Ascending aorta (tissue), 2 donors: ENCODE results near the gene UNC13C. TPM values are rescaled to one million over a fixed set of nuclear protein-coding genes. Genes with fewer than 3 reads are reported as not detected.

ENCODE experiments used
- DNase-seq, 2 donors: peaks; one replicate each; pipeline ENCODE4 v3.0.0-alpha.2; 2019; ENCODE audit warnings: low spot score in 2 of 2
- H3K27ac ChIP-seq, 2 donors: fragments of 200-600 bp; sonication (generic); one replicate each; pipeline ENCODE4 v1.5.1; 2016 to 2017; ENCODE audit warnings: mild to moderate bottlenecking in 1 of 2
- H3K27me3 ChIP-seq: fragments of 200-600 bp; sonication (generic); one replicate; pipeline ENCODE4 v1.5.1; 2017
- H3K36me3 ChIP-seq, 2 donors: fragments of 200-600 bp; sonication (generic); one replicate each; pipeline ENCODE4 v1.5.1; 2016
- H3K4me1 ChIP-seq, 2 donors: fragments of 200-600 bp; sonication (generic); one replicate each; pipeline ENCODE4 v1.5.1; 2016 to 2017; ENCODE audit warnings: mild to moderate bottlenecking in 1 of 2
- H3K4me3 ChIP-seq, 2 donors: fragments of 200-600 bp; sonication (generic); one replicate each; pipeline ENCODE4 v1.5.1; 2016 to 2017; ENCODE audit warnings: mild to moderate bottlenecking in 1 of 2
- H3K9me3 ChIP-seq, 2 donors: fragments of 200-600 bp; sonication (generic); one replicate each; pipeline ENCODE4 v1.5.1; 2016
- CTCF ChIP-seq, 3 experiments: fragments of 200-600 bp in 2 of 3; fragments of 450-650 bp in 1 of 3; sonication (generic) in 2 of 3; IDR thresholded peaks; one replicate each; pipeline ENCODE4 v1.5.1; 2016 to 2019; ENCODE audit warnings: antibody characterized with exemption in 3 of 3, mild to moderate bottlenecking in 1 of 3, moderate library complexity in 1 of 3
- intact Hi-C: fragments of 100-400 bp; cut with DNase I; formaldehyde crosslinking; loops from one replicate; pipeline ENCODE4 v1.15.1; 2023
- total RNA-seq: library from RNA; depleted of rRNA; stranded (reverse); fragments of >200 nt; gene quantifications from one replicate; pipeline ENCODE4 v1.1.0, GENCODE V29; 2016

The UNC13C gene
- total RNA-seq, 1 donor from 2014 or later, result 2.0 TPM

- Histone ChIP-seq H3K4me1 (no peaks in the 10 kb centered on the region), H3K27me3 (no peaks in the 10 kb centered on the region), H3K36me3 (no peaks in the 10 kb centered on the region), H3K9me3 (no peaks in the 10 kb centered on the region), H3K27ac (no peak overlapping the region), H3K4me3 (no peak overlapping the region)
- DNase-seq, result no peak
- intact Hi-C loops, result no loop called here
- no peak for TF ChIP-seq CTCF (IDR thresholded peaks at IDR 0.05)
Measured at GRCh38 chr15:54620916-54621315, 642.7 kb downstream of the UNC13C start.

DNA sequence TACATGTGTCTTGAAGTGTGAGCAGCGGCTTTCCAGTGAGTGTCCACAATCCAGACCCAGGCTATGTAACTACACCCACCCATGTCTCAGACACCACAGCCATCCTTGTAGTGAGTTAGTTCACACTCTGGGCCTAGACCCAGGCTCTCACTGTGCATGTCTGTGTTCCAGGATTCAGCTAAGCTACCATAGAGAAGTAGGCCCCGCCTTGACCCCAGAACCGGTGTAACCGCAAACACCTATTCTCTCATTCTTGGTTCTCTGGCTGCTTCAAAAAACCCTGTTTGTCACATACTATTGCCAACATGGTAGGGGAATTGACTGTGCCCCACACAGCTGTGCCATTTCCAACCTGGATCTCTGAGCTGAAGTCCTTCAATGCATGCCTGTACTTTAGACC, 657.9 kb downstream of the UNC13C start:
- no peak for DNase-seq
- intact Hi-C loops, result no loop called here
- no peaks in the 10 kb centered on the region for H3K36me3 ChIP-seq
- H3K27ac ChIP-seq, result no peak overlapping the region
- no peaks in the 10 kb centered on the region for H3K27me3 ChIP-seq
- no peaks in the 10 kb centered on the region for H3K4me1 ChIP-seq
- no peak overlapping the region for H3K4me3 ChIP-seq
- peaks cover 0 to 6% of the 10 kb centered on the region in 2 donors for H3K9me3 ChIP-seq
- no peak for TF ChIP-seq CTCF (IDR thresholded peaks at IDR 0.05)

DNA sequence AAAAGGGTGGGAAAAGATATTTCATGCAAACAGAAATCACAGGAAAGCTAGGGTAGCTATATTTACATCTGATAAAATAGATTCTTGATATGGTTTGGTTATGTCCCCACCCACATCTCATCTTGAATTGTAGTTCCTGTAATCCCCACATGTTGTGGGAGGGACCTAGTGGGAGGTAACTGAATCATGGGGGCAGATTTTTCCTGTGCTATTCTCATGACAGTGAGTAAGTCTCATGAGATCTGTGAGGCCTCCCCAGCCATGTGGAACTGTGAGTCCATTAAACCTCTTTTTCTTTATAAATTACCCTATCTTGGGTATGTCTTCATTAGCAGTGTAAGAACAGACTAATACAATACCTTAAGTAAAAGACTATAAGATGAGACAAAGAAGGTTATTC, 660.4 kb downstream of the UNC13C start:
- Histone ChIP-seq H3K36me3 (no peaks in the 10 kb centered on the region), H3K27me3 (no peaks in the 10 kb centered on the region), H3K27ac (no peak overlapping the region), H3K4me1 (no peaks in the 10 kb centered on the region), H3K4me3 (no peak overlapping the region), H3K9me3 (peaks cover 0 to 6% of the 10 kb centered on the region in 2 donors)
- TF ChIP-seq CTCF (IDR thresholded peaks at IDR 0.05), result no peak
- DNase-seq, result no peak
- intact Hi-C loops, result no loop called here

- Histone ChIP-seq H3K4me1 (no peaks in the 10 kb centered on the region), H3K4me3 (no peak overlapping the region), H3K27me3 (no peaks in the 10 kb centered on the region), H3K27ac (no peak overlapping the region), H3K36me3 (no peaks in the 10 kb centered on the region), H3K9me3 (peaks cover 0 to 6% of the 10 kb centered on the region in 2 donors)
- no peak for DNase-seq
- intact Hi-C loops, result no loop called here
- TF ChIP-seq CTCF (IDR thresholded peaks at IDR 0.05), result no peak
Measured at GRCh38 chr15:54640873-54641272, 662.6 kb downstream of the UNC13C start.

DNA sequence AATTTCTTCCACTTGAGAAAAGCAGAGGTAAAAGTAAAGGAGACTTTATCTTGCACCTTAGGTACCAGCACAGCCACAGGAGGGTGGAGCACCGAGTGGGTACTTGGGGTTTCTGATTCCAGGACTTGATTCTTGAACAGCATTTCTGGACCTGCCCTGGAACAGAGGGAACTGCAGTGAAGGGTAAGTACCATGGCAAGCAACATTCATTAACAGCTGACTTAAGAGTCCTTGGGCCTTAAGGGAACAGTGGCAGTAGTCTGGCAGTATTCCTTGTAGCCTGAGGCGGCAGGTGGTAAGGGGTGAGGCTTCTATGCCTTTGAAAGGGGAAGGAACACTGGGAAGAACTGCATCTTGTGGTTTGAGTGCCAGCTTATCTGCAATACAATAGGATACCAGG, 666.6 kb downstream of the UNC13C start:
- Histone ChIP-seq H3K36me3 (no peaks in the 10 kb centered on the region), H3K27ac (no peak overlapping the region), H3K9me3 (peaks cover 4 to 18% of the 10 kb centered on the region in 2 donors), H3K4me3 (no peak overlapping the region), H3K4me1 (no peaks in the 10 kb centered on the region), H3K27me3 (no peaks in the 10 kb centered on the region)
- DNase-seq, result no peak
- intact Hi-C loops, result no loop called here
- no peak for TF ChIP-seq CTCF (IDR thresholded peaks at IDR 0.05)

- DNase-seq, result no peak
- no peaks in the 10 kb centered on the region for H3K27me3 ChIP-seq
- intact Hi-C loops, result no loop called here
Measured at GRCh38 chr15:54659646-54660045, 681.4 kb downstream of the UNC13C start.

More at GRCh38 chr15:54659646-54660045, 681.4 kb downstream of the UNC13C start:
- H3K27ac ChIP-seq, result no peak overlapping the region
- no peaks in the 10 kb centered on the region for H3K36me3 ChIP-seq
- H3K9me3 ChIP-seq, result no peaks in the 10 kb centered on the region
- no peak for TF ChIP-seq CTCF (IDR thresholded peaks at IDR 0.05)
- no peaks in the 10 kb centered on the region for H3K4me1 ChIP-seq
- no peak overlapping the region for H3K4me3 ChIP-seq
